ENCODE measurements around the gene GPD1L. TPM values are rescaled to one million over a fixed set of nuclear protein-coding genes. Genes with fewer than 3 reads are reported as not detected.
"Not testable (repeated sequence)": the region's sequence is repeated elsewhere in the genome, so short reads cannot be mapped to it uniquely, and the experiment has no call there.

Gene GPD1L
- total RNA-seq, 1 donor, result 10.1 TPM

GRCh38 chr3:32186876-32187275 is 80.5 kb downstream of the GPD1L start:
- TF ChIP-seq, protein P1, sequence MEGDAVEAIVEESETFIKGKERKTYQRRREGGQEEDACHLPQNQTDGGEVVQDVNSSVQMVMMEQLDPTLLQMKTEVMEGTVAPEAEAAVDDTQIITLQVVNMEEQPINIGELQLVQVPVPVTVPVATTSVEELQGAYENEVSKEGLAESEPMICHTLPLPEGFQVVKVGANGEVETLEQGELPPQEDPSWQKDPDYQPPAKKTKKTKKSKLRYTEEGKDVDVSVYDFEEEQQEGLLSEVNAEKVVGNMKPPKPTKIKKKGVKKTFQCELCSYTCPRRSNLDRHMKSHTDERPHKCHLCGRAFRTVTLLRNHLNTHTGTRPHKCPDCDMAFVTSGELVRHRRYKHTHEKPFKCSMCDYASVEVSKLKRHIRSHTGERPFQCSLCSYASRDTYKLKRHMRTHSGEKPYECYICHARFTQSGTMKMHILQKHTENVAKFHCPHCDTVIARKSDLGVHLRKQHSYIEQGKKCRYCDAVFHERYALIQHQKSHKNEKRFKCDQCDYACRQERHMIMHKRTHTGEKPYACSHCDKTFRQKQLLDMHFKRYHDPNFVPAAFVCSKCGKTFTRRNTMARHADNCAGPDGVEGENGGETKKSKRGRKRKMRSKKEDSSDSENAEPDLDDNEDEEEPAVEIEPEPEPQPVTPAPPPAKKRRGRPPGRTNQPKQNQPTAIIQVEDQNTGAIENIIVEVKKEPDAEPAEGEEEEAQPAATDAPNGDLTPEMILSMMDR (IDR thresholded peaks at IDR 0.05; ENCODE audit: extremely low read depth, low read depth, low read length), result no peak
- peaks cover 10% of the 10 kb centered on the region for H3K27me3 ChIP-seq (ENCODE audit: insufficient read depth, low read length)
- no peak overlapping the region for H3K4me2 ChIP-seq (ENCODE audit: insufficient read depth, low read length)
- DNase-seq (ENCODE audit: insufficient read length, low spot score, missing footprints), result no peak
- H2AFZ ChIP-seq (ENCODE audit: low read length), result no peak overlapping the region
- H3K79me2 ChIP-seq (ENCODE audit: insufficient read depth, low read length), result no peaks in the 10 kb centered on the region
- H3K4me1 ChIP-seq (ENCODE audit: insufficient read depth, low read length), result no peaks in the 10 kb centered on the region
- no peak overlapping the region for H3K4me3 ChIP-seq (ENCODE audit: insufficient read depth, low read length)
- no peaks in the 10 kb centered on the region for H4K20me1 ChIP-seq (ENCODE audit: insufficient read depth, low read length)
- no peak overlapping the region for H3K27ac ChIP-seq (ENCODE audit: low read depth, low read length)
- H3K36me3 ChIP-seq (ENCODE audit: insufficient read depth, low read length), result no peaks in the 10 kb centered on the region
- H3K9me3 ChIP-seq (ENCODE audit: low read depth, low read length), result no peaks in the 10 kb centered on the region

DNA sequence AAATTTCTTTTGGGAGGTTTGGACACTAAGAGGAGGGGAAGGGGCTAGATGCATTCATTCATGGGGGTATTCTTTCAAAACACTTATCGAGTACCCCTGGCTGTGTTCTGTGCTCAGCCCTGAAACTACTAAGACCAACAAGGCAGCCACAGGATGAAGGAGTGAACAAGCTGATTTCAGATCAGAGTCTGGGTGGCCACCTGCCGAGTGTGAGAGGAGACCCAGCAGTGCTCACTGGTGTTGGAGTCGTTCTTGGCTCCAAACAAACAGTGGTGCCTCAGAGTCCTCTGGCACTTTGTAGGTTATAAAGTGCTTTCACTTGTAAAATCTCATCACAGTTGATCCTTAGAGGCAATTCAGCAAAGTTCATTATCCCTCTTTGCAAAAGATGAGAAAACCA is 83.3 kb downstream of the GPD1L start:
- Histone ChIP-seq H3K27me3 (ENCODE audit: insufficient read depth, low read length) (peaks cover 9% of the 10 kb centered on the region), H3K4me1 (ENCODE audit: insufficient read depth, low read length) (no peaks in the 10 kb centered on the region), H3K4me2 (ENCODE audit: insufficient read depth, low read length) (no peak overlapping the region), H3K36me3 (ENCODE audit: insufficient read depth, low read length) (no peaks in the 10 kb centered on the region), H3K27ac (ENCODE audit: low read depth, low read length) (no peak overlapping the region), H3K9me3 (ENCODE audit: low read depth, low read length) (no peaks in the 10 kb centered on the region), H4K20me1 (ENCODE audit: insufficient read depth, low read length) (no peaks in the 10 kb centered on the region), H3K79me2 (ENCODE audit: insufficient read depth, low read length) (no peaks in the 10 kb centered on the region), H3K4me3 (ENCODE audit: insufficient read depth, low read length) (no peak overlapping the region), H2AFZ (ENCODE audit: low read length) (no peak overlapping the region)
- DNase-seq (ENCODE audit: insufficient read length, low spot score, missing footprints), result no peak
- TF ChIP-seq, protein P1 (IDR thresholded peaks at IDR 0.05; ENCODE audit: extremely low read depth, low read depth, low read length), result no peak

- not testable (repeated sequence) for H3K36me3 ChIP-seq (ENCODE audit: insufficient read depth, low read length); H3K79me2 ChIP-seq (ENCODE audit: insufficient read depth, low read length); H3K27ac ChIP-seq (ENCODE audit: low read depth, low read length); H3K27me3 ChIP-seq (ENCODE audit: insufficient read depth, low read length); H3K4me3 ChIP-seq (ENCODE audit: insufficient read depth, low read length); H2AFZ ChIP-seq (ENCODE audit: low read length); DNase-seq (ENCODE audit: insufficient read length, low spot score, missing footprints); H4K20me1 ChIP-seq (ENCODE audit: insufficient read depth, low read length); H3K9me3 ChIP-seq (ENCODE audit: low read depth, low read length); H3K4me2 ChIP-seq (ENCODE audit: insufficient read depth, low read length); H3K4me1 ChIP-seq (ENCODE audit: insufficient read depth, low read length)
These were observed 84.1 kb downstream of the GPD1L start for GRCh38 chr3:32190556-32190955.

DNA sequence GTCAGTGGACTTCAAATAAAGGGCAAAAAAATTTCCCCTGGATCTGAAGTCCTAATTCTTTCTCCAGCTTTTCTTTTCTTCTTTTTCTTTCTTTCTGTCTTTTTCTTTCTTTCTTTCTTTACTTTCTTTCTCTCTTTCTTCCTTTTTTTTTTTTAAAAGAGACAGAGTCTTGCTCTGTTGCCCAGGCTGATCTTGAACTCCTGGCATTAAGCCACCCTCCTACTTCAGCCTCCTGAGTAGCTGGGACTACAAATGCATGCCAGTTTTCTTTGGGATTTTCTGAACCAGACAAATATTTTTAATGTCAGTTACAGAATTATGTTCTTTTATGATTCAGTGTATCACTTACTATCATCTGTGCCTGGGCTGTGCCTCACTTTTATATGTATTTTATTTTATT is 86.7 kb downstream of the GPD1L start:
- Histone ChIP-seq H3K4me3 (ENCODE audit: insufficient read depth, low read length) (no peak overlapping the region), H3K9me3 (ENCODE audit: low read depth, low read length) (no peaks in the 10 kb centered on the region), H3K4me1 (ENCODE audit: insufficient read depth, low read length) (no peaks in the 10 kb centered on the region), H3K27ac (ENCODE audit: low read depth, low read length) (no peak overlapping the region), H2AFZ (ENCODE audit: low read length) (no peak overlapping the region), H4K20me1 (ENCODE audit: insufficient read depth, low read length) (no peaks in the 10 kb centered on the region), H3K36me3 (ENCODE audit: insufficient read depth, low read length) (no peaks in the 10 kb centered on the region), H3K4me2 (ENCODE audit: insufficient read depth, low read length) (no peak overlapping the region), H3K79me2 (ENCODE audit: insufficient read depth, low read length) (no peaks in the 10 kb centered on the region), H3K27me3 (ENCODE audit: insufficient read depth, low read length) (peaks cover 8% of the 10 kb centered on the region)
- TF ChIP-seq, protein P1 (IDR thresholded peaks at IDR 0.05; ENCODE audit: extremely low read depth, low read depth, low read length), result no peak
- no peak for DNase-seq (ENCODE audit: insufficient read length, low spot score, missing footprints)
